ENCODE results near the gene NFKBIE. TPM values are rescaled to one million over a fixed set of nuclear protein-coding genes. Genes with fewer than 3 reads are reported as not detected.

The NFKBIE gene
- total and polyA plus RNA-seq, 9 of the 15 experiments (the other 6 are each of a cell fraction or from before 2014, with no cell fraction given) = 2.1 to 16.4 (median 11.7) TPM

DNA sequence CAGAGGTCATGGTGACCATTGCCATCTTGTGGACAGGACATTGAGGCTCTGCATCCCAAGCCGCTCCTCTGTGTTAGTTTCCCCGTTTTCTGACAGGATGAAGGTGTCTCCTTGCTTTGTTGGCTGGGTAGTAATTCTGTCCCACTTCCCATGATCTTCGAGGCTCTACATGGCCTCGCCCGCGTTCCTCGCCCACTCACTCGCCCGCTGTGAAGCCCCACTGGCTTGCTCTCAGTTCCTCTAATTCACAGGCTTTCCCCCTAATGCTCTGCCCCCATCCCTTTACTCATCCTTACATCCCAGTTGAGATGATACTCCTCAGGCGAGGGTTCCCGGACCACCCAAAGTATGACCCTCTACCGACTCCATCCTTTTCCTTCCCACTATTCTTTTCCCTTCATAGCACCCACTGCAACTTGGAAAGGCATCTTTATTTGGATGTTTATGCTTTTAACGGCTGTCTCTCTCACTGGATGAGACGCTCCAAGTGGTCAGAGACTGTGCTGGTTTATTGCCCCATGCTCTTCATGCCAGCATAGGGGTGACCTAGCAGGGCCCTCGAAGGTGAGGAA, 7.5 kb downstream of the NFKBIE start (continued):
- TF ChIP-seq, protein P1, sequence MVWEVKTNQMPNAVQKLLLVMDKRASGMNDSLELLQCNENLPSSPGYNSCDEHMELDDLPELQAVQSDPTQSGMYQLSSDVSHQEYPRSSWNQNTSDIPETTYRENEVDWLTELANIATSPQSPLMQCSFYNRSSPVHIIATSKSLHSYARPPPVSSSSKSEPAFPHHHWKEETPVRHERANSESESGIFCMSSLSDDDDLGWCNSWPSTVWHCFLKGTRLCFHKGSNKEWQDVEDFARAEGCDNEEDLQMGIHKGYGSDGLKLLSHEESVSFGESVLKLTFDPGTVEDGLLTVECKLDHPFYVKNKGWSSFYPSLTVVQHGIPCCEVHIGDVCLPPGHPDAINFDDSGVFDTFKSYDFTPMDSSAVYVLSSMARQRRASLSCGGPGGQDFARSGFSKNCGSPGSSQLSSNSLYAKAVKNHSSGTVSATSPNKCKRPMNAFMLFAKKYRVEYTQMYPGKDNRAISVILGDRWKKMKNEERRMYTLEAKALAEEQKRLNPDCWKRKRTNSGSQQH (CRISPR knock-in tag; IDR thresholded peaks at IDR 0.05) = peak; percentile 39; the same call in 1 of the 2 replicates
- TF ChIP-seq, protein P2, sequence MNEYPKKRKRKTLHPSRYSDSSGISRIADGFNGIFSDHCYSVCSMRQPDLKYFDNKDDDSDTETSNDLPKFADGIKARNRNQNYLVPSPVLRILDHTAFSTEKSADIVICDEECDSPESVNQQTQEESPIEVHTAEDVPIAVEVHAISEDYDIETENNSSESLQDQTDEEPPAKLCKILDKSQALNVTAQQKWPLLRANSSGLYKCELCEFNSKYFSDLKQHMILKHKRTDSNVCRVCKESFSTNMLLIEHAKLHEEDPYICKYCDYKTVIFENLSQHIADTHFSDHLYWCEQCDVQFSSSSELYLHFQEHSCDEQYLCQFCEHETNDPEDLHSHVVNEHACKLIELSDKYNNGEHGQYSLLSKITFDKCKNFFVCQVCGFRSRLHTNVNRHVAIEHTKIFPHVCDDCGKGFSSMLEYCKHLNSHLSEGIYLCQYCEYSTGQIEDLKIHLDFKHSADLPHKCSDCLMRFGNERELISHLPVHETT (CRISPR knock-in tag; conservative IDR thresholded peaks at IDR 0.05 in 1 of 2, IDR thresholded peaks at IDR 0.05 in 1 of 2) = 0 out of 4 replicates have a peak, but pooled peaks of 1 of the 2 experiments have one; percentile 12
- TF ChIP-seq, protein P3, sequence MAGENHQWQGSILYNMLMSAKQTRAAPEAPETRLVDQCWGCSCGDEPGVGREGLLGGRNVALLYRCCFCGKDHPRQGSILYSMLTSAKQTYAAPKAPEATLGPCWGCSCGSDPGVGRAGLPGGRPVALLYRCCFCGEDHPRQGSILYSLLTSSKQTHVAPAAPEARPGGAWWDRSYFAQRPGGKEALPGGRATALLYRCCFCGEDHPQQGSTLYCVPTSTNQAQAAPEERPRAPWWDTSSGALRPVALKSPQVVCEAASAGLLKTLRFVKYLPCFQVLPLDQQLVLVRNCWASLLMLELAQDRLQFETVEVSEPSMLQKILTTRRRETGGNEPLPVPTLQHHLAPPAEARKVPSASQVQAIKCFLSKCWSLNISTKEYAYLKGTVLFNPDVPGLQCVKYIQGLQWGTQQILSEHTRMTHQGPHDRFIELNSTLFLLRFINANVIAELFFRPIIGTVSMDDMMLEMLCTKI (IDR thresholded peaks at IDR 0.05; ENCODE audit: partially characterized antibody) = no peak
- TF ChIP-seq, protein P4, sequence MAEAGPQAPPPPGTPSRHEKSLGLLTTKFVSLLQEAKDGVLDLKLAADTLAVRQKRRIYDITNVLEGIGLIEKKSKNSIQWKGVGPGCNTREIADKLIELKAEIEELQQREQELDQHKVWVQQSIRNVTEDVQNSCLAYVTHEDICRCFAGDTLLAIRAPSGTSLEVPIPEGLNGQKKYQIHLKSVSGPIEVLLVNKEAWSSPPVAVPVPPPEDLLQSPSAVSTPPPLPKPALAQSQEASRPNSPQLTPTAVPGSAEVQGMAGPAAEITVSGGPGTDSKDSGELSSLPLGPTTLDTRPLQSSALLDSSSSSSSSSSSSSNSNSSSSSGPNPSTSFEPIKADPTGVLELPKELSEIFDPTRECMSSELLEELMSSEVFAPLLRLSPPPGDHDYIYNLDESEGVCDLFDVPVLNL (CRISPR knock-in tag; IDR thresholded peaks at IDR 0.05; ENCODE audit: low read depth) = no peak
- TF ChIP-seq POLR2H (tag; IDR thresholded peaks at IDR 0.05; ENCODE audit: low read depth) (no peak), ZNF699 (CRISPR knock-in tag; IDR thresholded peaks at IDR 0.05; ENCODE audit: insufficient replicate concordance) (no peak), NR2C1 (IDR thresholded peaks at IDR 0.05) (peak; percentile 51; the same call in 1 of the 2 replicates), NR2C1 (tag; IDR thresholded peaks at IDR 0.05) (peak; percentile 80), SMARCE1 (IDR thresholded peaks at IDR 0.05) (no peak), ELF4 (CRISPR knock-in tag; IDR thresholded peaks at IDR 0.05) (0 out of 2 replicates have a peak, but pooled peaks have one; percentile 66), HDAC2 (IDR thresholded peaks at IDR 0.05) (peak; percentile 60)
- TF ChIP-seq, protein P5, sequence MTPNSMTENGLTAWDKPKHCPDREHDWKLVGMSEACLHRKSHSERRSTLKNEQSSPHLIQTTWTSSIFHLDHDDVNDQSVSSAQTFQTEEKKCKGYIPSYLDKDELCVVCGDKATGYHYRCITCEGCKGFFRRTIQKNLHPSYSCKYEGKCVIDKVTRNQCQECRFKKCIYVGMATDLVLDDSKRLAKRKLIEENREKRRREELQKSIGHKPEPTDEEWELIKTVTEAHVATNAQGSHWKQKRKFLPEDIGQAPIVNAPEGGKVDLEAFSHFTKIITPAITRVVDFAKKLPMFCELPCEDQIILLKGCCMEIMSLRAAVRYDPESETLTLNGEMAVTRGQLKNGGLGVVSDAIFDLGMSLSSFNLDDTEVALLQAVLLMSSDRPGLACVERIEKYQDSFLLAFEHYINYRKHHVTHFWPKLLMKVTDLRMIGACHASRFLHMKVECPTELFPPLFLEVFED (CRISPR knock-in tag; conservative IDR thresholded peaks at IDR 0.05) = peak; percentile 93
- TF ChIP-seq, protein P6, sequence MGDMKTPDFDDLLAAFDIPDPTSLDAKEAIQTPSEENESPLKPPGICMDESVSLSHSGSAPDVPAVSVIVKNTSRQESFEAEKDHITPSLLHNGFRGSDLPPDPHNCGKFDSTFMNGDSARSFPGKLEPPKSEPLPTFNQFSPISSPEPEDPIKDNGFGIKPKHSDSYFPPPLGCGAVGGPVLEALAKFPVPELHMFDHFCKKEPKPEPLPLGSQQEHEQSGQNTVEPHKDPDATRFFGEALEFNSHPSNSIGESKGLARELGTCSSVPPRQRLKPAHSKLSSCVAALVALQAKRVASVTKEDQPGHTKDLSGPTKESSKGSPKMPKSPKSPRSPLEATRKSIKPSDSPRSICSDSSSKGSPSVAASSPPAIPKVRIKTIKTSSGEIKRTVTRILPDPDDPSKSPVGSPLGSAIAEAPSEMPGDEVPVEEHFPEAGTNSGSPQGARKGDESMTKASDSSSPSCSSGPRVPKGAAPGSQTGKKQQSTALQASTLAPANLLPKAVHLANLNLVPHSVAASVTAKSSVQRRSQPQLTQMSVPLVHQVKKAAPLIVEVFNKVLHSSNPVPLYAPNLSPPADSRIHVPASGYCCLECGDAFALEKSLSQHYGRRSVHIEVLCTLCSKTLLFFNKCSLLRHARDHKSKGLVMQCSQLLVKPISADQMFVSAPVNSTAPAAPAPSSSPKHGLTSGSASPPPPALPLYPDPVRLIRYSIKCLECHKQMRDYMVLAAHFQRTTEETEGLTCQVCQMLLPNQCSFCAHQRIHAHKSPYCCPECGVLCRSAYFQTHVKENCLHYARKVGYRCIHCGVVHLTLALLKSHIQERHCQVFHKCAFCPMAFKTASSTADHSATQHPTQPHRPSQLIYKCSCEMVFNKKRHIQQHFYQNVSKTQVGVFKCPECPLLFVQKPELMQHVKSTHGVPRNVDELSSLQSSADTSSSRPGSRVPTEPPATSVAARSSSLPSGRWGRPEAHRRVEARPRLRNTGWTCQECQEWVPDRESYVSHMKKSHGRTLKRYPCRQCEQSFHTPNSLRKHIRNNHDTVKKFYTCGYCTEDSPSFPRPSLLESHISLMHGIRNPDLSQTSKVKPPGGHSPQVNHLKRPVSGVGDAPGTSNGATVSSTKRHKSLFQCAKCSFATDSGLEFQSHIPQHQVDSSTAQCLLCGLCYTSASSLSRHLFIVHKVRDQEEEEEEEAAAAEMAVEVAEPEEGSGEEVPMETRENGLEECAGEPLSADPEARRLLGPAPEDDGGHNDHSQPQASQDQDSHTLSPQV (IDR thresholded peaks at IDR 0.05) = peak; percentile 92
